ENCODE measurements around the gene RPL27A. TPM values are rescaled to one million over a fixed set of nuclear protein-coding genes. Genes with fewer than 3 reads are reported as not detected.

Gene RPL27A
- total and polyA plus RNA-seq, 2 donors (not counting 1 experiment from before 2014, with no cell fraction given), result 1,009 to 1,473 TPM

DNA sequence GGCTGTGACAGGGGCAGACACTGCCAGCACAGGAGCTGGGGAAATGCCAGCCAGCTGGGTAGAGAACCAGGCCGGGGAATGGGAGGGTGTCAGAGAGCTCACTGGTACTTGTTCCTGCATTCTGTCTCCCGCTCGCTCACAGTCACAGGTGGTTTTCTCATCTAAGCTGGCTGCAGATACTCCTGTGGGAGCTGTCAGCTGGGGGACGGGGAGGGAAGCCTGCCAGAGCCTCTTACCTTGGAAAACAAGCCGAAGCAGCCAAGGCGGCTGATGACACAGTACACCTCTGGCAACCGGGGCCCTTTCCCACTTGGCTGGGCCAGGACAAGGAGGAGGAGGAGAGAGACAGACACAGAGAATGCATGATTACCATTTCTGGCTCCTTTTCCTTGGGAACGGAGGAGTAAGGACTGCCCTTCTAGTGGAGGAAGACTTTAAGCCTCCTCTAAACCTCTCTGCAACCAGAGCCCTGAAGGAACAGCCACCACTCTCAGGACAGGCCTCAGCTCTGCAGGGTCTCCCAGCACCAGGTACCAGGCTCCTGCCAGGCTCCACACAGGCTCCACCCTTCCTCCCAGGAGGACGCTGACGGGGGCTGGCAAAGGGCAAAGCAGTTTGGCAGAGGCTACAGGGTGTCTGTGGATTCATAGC lies 25.1 kb downstream of the RPL27A start:
- intact Hi-C loops (cut with micrococcal nuclease), result no loop called here
- no peak for ATAC-seq (ENCODE audit: low read depth)
- WGBS (ENCODE audit: insufficient coverage), result 88% methylated on average over 10 of the region's 10 CpGs

DNA sequence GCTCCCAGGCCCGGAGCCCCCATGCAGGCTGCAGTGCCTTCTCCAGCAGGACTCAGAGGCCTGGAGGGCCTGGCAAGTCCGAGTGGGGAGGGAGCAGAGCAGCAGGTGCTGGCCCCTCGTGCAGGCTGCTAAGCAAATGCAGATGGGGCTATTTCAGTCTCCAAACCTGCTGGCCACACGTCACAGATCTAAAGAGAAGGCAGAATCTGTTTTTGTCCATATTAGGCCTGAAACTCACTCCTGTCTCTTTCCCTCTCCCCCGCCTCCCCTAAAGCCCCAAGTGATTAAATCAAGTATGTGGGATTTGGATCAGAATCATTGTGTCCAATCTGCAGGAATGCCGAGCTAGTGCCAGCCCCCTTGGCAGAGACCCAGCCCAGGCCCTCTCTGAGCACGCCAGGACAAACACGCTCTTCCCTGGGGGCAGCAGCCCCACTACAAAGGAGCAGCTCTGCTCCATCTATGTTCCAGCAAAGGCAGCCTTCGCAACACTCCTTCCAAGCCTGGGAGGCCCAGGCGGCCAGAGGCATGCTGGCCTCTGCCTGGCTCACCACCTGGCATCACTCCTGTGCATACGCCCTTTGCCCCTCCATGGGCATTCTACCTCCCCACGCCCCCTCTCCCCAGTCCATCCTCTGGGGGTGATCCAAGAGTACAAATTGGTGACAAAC lies 26.5 kb downstream of the RPL27A start:
- intact Hi-C loops (cut with micrococcal nuclease), result no loop called here
- Mint-ChIP-seq H3K27ac (no peak overlapping the region), H3K27me3 (no peaks in the 10 kb centered on the region), H3K4me1 (no peaks in the 10 kb centered on the region), H3K4me3 (no peak overlapping the region), H3K9me3 (ENCODE audit: insufficient read depth) (no peaks in the 10 kb centered on the region)
- H3K4me2 ChIP-seq (replicated peaks; ENCODE audit: low read depth, low read length, poor library complexity, severe bottlenecking), result no peak overlapping the region
- no peaks in the 10 kb centered on the region for H3K4me1 ChIP-seq (ENCODE audit: control insufficient read depth in 2 of 2, insufficient read depth in 2 of 2, low read length in 2 of 2)
- DNase-seq (no peak), ATAC-seq (ENCODE audit: low read depth) (no peak)
- ChIA-PET CTCF (no interaction called here), POLR2A (no interaction called here)
- no peaks in the 10 kb centered on the region for H3K36me3 ChIP-seq (replicated peaks in 1 of 2; ENCODE audit: control extremely low read depth in 1 of 2, control insufficient read depth in 1 of 2, extremely low read depth in 1 of 2, insufficient read depth in 2 of 2, low read length in 1 of 2)
- H2AFZ ChIP-seq (ENCODE audit: insufficient read depth, low read depth, low read length, poor library complexity, severe bottlenecking), result no peak overlapping the region
- no peaks in the 10 kb centered on the region for H3K9me3 ChIP-seq (ENCODE audit: control extremely low read depth in 1 of 3, control insufficient read depth in 2 of 3, insufficient read depth in 1 of 3, low read length in 2 of 3)
- no peaks in the 10 kb centered on the region for H3K27me3 ChIP-seq (replicated peaks in 1 of 4; ENCODE audit: control extremely low read depth in 1 of 4, control insufficient read depth in 3 of 4, insufficient read depth in 4 of 4, low read length in 3 of 4)
- H3K9ac ChIP-seq (ENCODE audit: low read length), result no peak overlapping the region
- WGBS (ENCODE audit: insufficient coverage), result 87% methylated on average over 10 of the region's 12 CpGs
- H3K4me3 ChIP-seq (ENCODE audit: control extremely low read depth in 1 of 5, extremely low read depth in 1 of 5, insufficient read depth in 1 of 5, low read depth in 2 of 5, low read length in 4 of 5), result no peak overlapping the region
- no peak for TF ChIP-seq EZH2 (IDR thresholded peaks at IDR 0.05; ENCODE audit: borderline replicate concordance, insufficient read depth, low read depth, low read length, poor library complexity, severe bottlenecking)
- no peaks in the 10 kb centered on the region for H4K20me1 ChIP-seq (ENCODE audit: control insufficient read depth, insufficient read depth, low read length, poor library complexity, severe bottlenecking)
- H3K27ac ChIP-seq (ENCODE audit: low read length in 2 of 2), result no peak overlapping the region
- H3K79me2 ChIP-seq (ENCODE audit: control insufficient read depth, insufficient read depth, low read length), result no peaks in the 10 kb centered on the region

More for the DNA sequence above, 25.1 kb downstream of the RPL27A start:
- no peaks in the 10 kb centered on the region for H3K79me2 ChIP-seq (ENCODE audit: control insufficient read depth, insufficient read depth, low read length)
- no peak overlapping the region for H3K4me2 ChIP-seq (replicated peaks; ENCODE audit: low read depth, low read length, poor library complexity, severe bottlenecking)
- CTCF ChIA-PET, result no interaction called here
- no peaks in the 10 kb centered on the region for H3K4me1 ChIP-seq (ENCODE audit: control insufficient read depth in 2 of 2, insufficient read depth in 2 of 2, low read length in 2 of 2)
- TF ChIP-seq, protein P1, sequence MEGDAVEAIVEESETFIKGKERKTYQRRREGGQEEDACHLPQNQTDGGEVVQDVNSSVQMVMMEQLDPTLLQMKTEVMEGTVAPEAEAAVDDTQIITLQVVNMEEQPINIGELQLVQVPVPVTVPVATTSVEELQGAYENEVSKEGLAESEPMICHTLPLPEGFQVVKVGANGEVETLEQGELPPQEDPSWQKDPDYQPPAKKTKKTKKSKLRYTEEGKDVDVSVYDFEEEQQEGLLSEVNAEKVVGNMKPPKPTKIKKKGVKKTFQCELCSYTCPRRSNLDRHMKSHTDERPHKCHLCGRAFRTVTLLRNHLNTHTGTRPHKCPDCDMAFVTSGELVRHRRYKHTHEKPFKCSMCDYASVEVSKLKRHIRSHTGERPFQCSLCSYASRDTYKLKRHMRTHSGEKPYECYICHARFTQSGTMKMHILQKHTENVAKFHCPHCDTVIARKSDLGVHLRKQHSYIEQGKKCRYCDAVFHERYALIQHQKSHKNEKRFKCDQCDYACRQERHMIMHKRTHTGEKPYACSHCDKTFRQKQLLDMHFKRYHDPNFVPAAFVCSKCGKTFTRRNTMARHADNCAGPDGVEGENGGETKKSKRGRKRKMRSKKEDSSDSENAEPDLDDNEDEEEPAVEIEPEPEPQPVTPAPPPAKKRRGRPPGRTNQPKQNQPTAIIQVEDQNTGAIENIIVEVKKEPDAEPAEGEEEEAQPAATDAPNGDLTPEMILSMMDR (IDR thresholded peaks at IDR 0.05), result no peak
- TF ChIP-seq EZH2 (IDR thresholded peaks at IDR 0.05; ENCODE audit: borderline replicate concordance, insufficient read depth, low read depth, low read length, poor library complexity, severe bottlenecking), result no peak
- H2AFZ ChIP-seq (ENCODE audit: insufficient read depth, low read depth, low read length, poor library complexity, severe bottlenecking), result no peak overlapping the region
- Mint-ChIP-seq H3K9me3 (ENCODE audit: insufficient read depth) (no peaks in the 10 kb centered on the region), H3K4me3 (no peak overlapping the region), H3K27me3 (no peaks in the 10 kb centered on the region), H3K27ac (no peak overlapping the region), H3K4me1 (no peaks in the 10 kb centered on the region)
- H3K9me3 ChIP-seq (ENCODE audit: control extremely low read depth in 1 of 3, control insufficient read depth in 2 of 3, insufficient read depth in 1 of 3, low read length in 2 of 3), result no peaks in the 10 kb centered on the region
- no peaks in the 10 kb centered on the region for H4K20me1 ChIP-seq (ENCODE audit: control insufficient read depth, insufficient read depth, low read length, poor library complexity, severe bottlenecking)
- no peak overlapping the region for H3K27ac ChIP-seq (ENCODE audit: low read length in 2 of 2)
- POLR2A ChIA-PET, result no interaction called here
- H3K36me3 ChIP-seq (replicated peaks in 1 of 2; ENCODE audit: control extremely low read depth in 1 of 2, control insufficient read depth in 1 of 2, extremely low read depth in 1 of 2, insufficient read depth in 2 of 2, low read length in 1 of 2), result no peaks in the 10 kb centered on the region
- no peak overlapping the region for H3K9ac ChIP-seq (ENCODE audit: low read length)
- H3K27me3 ChIP-seq (replicated peaks in 1 of 4; ENCODE audit: control extremely low read depth in 1 of 4, control insufficient read depth in 3 of 4, insufficient read depth in 4 of 4, low read length in 3 of 4), result no peaks in the 10 kb centered on the region
- DNase-seq, result no peak
- H3K4me3 ChIP-seq (ENCODE audit: control extremely low read depth in 1 of 5, extremely low read depth in 1 of 5, insufficient read depth in 1 of 5, low read depth in 2 of 5, low read length in 4 of 5), result no peak overlapping the region

Measured in B cell (primary cell).